BE2C (cell line): ENCODE results near the gene OVCA2.

Source experiments
- DNase-seq: peaks from one replicate; pipeline ENCODE4 v3.0.0-alpha.2; 2020
- H3K27me3 ChIP-seq: fragments of 250-450 bp; sonication (Bioruptor Pico); 2 replicates; pipeline ENCODE4 v1.5.1; 2020; ENCODE audit warnings: mild to moderate bottlenecking
- H3K36me3 ChIP-seq: fragments of 250-450 bp; sonication (Bioruptor Pico); 2 replicates; pipeline ENCODE4 v1.5.1; 2020; ENCODE audit warnings: mild to moderate bottlenecking
- H3K4me1 ChIP-seq: fragments of 250-450 bp; sonication (Bioruptor Pico); 2 replicates; pipeline ENCODE4 v1.5.1; 2020
- H3K4me3 ChIP-seq: 2 replicates; pipeline ENCODE4 v1.5.1; 2011; ENCODE audit warnings: low read depth, low read length
- H3K9me3 ChIP-seq: fragments of 250-450 bp; sonication (Bioruptor Pico); 2 replicates; pipeline ENCODE4 v1.5.1; 2020
- TF ChIP-seq, protein P1 (sequence below): IDR thresholded peaks from 2 replicates; pipeline ENCODE4 v1.5.1; 2012; ENCODE audit warnings: mild to moderate bottlenecking, low read depth, low read length

Gene OVCA2

GRCh38 chr17:2061441-2061958 is 19.7 kb downstream of the OVCA2 start:
- Histone ChIP-seq H3K4me1 (no peaks in the 10 kb centered on the region), H3K36me3 (no peaks in the 10 kb centered on the region; the same call in 1 of the 2 replicates)

DNA sequence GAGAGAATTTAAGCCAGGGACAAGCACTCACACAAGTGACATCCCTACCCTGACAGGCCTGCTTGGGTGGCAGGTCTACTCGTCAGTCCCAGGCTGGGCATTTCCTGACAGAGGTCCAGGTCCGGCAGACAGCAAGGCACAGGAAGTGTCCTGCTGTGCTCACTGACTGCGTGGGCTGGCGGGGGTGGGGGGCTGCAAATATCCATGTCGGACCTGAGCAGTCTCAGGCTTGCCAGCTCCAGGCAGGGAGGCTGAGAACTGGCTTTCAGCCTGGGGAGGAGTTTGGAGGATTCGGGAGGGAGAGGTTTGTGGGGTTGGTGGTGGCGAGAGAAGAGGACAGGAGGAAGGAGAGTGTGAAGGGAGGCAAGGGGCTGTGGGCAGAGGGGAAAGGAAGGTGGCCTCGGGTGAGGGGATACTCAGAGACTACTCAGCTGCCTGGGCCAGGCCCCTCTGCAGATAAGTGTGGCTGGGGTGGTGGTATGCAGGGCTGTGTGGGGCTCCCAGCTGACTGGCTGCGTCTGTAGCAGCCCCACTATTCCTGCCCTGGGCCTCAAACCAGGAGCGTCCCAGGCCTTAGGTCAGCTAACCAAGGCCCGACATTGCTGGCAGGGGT is 20.9 kb downstream of the OVCA2 start:
- TF ChIP-seq, protein P1, sequence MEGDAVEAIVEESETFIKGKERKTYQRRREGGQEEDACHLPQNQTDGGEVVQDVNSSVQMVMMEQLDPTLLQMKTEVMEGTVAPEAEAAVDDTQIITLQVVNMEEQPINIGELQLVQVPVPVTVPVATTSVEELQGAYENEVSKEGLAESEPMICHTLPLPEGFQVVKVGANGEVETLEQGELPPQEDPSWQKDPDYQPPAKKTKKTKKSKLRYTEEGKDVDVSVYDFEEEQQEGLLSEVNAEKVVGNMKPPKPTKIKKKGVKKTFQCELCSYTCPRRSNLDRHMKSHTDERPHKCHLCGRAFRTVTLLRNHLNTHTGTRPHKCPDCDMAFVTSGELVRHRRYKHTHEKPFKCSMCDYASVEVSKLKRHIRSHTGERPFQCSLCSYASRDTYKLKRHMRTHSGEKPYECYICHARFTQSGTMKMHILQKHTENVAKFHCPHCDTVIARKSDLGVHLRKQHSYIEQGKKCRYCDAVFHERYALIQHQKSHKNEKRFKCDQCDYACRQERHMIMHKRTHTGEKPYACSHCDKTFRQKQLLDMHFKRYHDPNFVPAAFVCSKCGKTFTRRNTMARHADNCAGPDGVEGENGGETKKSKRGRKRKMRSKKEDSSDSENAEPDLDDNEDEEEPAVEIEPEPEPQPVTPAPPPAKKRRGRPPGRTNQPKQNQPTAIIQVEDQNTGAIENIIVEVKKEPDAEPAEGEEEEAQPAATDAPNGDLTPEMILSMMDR = no peak
- Histone ChIP-seq H3K27me3 (no peaks in the 10 kb centered on the region), H3K36me3 (no peaks in the 10 kb centered on the region; the same call in 1 of the 2 replicates), H3K4me1 (no peaks in the 10 kb centered on the region), H3K4me3 (no peak overlapping the region), H3K9me3 (no peaks in the 10 kb centered on the region)
- no peak for DNase-seq

More at GRCh38 chr17:2061441-2061958, 19.7 kb downstream of the OVCA2 start:
- H3K9me3 ChIP-seq = no peaks in the 10 kb centered on the region
- DNase-seq = no peak
- no peak overlapping the region for H3K4me3 ChIP-seq
- TF ChIP-seq, protein P1 = no peak
- no peaks in the 10 kb centered on the region for H3K27me3 ChIP-seq

DNA sequence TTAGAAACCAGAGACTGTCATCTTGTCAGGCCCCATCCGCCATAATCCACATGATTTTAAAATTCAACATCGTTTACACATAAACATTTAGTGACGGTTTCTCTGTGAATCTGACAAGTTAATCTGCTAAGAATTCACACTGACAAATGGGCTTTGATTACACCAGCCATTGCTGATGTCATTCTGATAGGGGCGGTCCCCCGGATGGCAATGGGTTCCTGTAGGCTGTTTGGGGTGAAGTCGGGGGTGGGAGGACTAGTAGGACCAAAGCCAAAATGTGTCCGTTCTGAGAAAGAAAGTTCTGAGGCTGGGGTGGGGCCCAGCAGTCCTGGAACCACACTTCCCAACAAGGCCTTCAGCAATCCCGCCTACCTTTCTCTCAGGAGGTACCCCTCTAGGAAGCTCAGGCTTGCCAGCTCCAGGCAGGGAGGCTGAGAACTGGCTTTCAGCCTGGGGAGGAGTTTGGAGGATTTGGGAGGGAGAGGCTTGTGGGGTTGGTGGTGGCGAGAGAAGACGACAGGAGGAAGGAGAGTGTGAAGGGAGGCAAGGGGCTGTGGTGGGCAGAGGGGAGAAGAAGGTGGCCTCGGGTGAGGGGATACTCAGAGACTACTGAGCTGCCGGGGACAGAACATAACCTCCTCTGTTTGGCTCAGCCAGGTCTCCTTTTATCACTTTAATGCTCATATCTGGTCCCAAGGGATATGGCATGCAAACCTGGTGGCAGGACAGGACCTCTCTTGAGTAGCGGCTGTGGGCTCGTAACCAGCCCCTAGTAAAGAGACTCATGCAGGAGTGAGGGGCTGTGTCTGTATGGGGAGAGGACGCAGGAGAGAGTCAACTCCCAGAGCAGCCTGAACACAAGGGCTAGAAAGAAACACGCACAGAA is 21.7 kb downstream of the OVCA2 start:
- H3K9me3 ChIP-seq = no peaks in the 10 kb centered on the region
- no peaks in the 10 kb centered on the region for H3K27me3 ChIP-seq
- peaks cover under 1% of the 10 kb centered on the region for H3K4me1 ChIP-seq
- DNase-seq = no peak
- H3K36me3 ChIP-seq = no peaks in the 10 kb centered on the region; the same call in 1 of the 2 replicates
- TF ChIP-seq, protein P1 = no peak
- H3K4me3 ChIP-seq = no peak overlapping the region

- H3K9me3 ChIP-seq = no peaks in the 10 kb centered on the region
- no peaks in the 10 kb centered on the region; the same call in 1 of the 2 replicates for H3K36me3 ChIP-seq
- peaks cover 5% of the 10 kb centered on the region for H3K4me1 ChIP-seq
- H3K27me3 ChIP-seq = no peaks in the 10 kb centered on the region
- TF ChIP-seq, protein P1 = no peak
- DNase-seq = no peak
- no peak overlapping the region for H3K4me3 ChIP-seq
Measured at GRCh38 chr17:2064147-2064489, 22.3 kb downstream of the OVCA2 start.

DNA sequence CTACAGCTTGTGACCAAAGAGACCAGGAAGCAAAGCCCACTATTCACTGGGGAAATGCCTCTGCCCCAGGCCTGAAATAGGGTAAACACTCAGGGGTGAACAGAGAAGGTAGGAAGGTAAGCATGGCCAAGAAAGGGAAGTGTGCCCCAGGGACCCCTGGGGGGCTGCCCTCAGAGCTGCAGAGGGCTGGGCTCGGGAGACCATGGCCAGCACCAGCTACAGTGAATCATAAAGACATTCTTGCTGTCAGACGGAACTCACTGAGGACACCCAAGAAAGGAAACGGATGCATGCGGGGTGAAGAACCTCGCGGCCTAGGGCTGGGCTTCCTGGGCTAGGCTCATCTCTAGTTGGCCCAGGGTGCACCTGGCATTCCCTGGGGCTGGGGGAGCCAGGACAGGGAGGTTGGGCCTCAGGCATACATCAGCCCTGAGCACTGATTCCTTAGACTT is 22.7 kb downstream of the OVCA2 start:
- Histone ChIP-seq H3K4me1 (peaks cover 5% of the 10 kb centered on the region), H3K9me3 (no peaks in the 10 kb centered on the region)

More for the DNA sequence above, 22.7 kb downstream of the OVCA2 start:
- DNase-seq = no peak
- no peak overlapping the region for H3K4me3 ChIP-seq
- H3K36me3 ChIP-seq = no peaks in the 10 kb centered on the region; the same call in 1 of the 2 replicates
- no peaks in the 10 kb centered on the region for H3K27me3 ChIP-seq
- TF ChIP-seq, protein P1 = no peak
